Caco-2 (cell line): Measurements from ENCODE around the gene CD36. TPM values are rescaled to one million over a fixed set of nuclear protein-coding genes. Genes with fewer than 3 reads are reported as not detected.

Source experiments
- BruUV-seq: library from RNA; stranded (reverse); fragments of 400-500 nt; replicated peaks from 2 replicates; lab custom pipeline; 2021; lab: Mats Ljungman, UMichigan
- CTCF ChIA-PET: fragments of 300-600 bp; sonication (Branson Sonifier 250); formaldehyde crosslinking; loops from one replicate; lab custom pipeline; 2022; ENCODE audit warnings: antibody characterized with exemption; lab: Charles Lee
- POLR2A ChIA-PET: fragments of 300-600 bp; sonication (Branson Sonifier 250); formaldehyde crosslinking; loops from one replicate; lab custom pipeline; 2022; ENCODE audit warnings: antibody characterized with exemption; lab: Charles Lee
- DNase-seq, 2 experiments: peaks; one replicate each; pipeline versions ENCODE4 v3.0.0 to v3.0.0-alpha.2; 2020 to 2022
- H3K27me3 ChIP-seq: replicated peaks from 2 replicates; pipeline ENCODE4 v1.6.0; 2011; ENCODE audit warnings: low read length; ENCODE audit not compliant: control insufficient read depth, insufficient read depth
- H3K36me3 ChIP-seq: 2 replicates; pipeline ENCODE4 v1.5.1; 2011; ENCODE audit warnings: low read length; ENCODE audit not compliant: control insufficient read depth, insufficient read depth
- H3K4me1 ChIP-seq: fragments of 250-450 bp; sonication (Bioruptor Pico); 2 replicates; pipeline ENCODE4 v1.5.1; 2020; ENCODE audit warnings: mild to moderate bottlenecking
- H3K4me3 ChIP-seq: 2 replicates; pipeline ENCODE4 v1.5.1; 2011; ENCODE audit warnings: low read depth, mild to moderate bottlenecking, control low read depth, low read length
- H3K9me3 ChIP-seq: fragments of 250-450 bp; sonication (Bioruptor Pico); 2 replicates; pipeline ENCODE4 v1.5.1; 2020; ENCODE audit warnings: mild to moderate bottlenecking, moderate library complexity
- H3K27ac Mint-ChIP-seq: one replicate; pipeline ENCODE4 v1.8.0; 2022; ENCODE audit warnings: mixed read lengths; ENCODE audit not compliant: unreplicated experiment
- H3K27me3 Mint-ChIP-seq: one replicate; pipeline ENCODE4 v1.8.0; 2022; ENCODE audit warnings: mixed read lengths; ENCODE audit not compliant: insufficient read depth, unreplicated experiment
- H3K36me3 Mint-ChIP-seq: one replicate; pipeline ENCODE4 v1.8.0; 2022; ENCODE audit warnings: mild to moderate bottlenecking, mixed read lengths; ENCODE audit not compliant: insufficient read depth, unreplicated experiment
- H3K4me1 Mint-ChIP-seq: one replicate; pipeline ENCODE4 v1.8.0; 2022; ENCODE audit warnings: low read depth, mixed read lengths; ENCODE audit not compliant: unreplicated experiment
- H3K4me3 Mint-ChIP-seq: one replicate; pipeline ENCODE4 v1.8.0; 2022; ENCODE audit warnings: mild to moderate bottlenecking, moderate library complexity, mixed read lengths; ENCODE audit not compliant: unreplicated experiment
- H3K9me3 Mint-ChIP-seq: one replicate; pipeline ENCODE4 v1.8.0; 2022; ENCODE audit warnings: mixed read lengths; ENCODE audit not compliant: unreplicated experiment
- CTCF ChIP-seq, 2 experiments: fragments of 200-600 bp in 1 of 2; IDR thresholded peaks; 1 replicate in 1 of 2; 2 replicates in 1 of 2; pipeline versions ENCODE4 v1.5.1 to v1.8.0; 2011 to 2022; ENCODE audit warnings: antibody characterized with exemption in 1 of 2, control low read depth in 1 of 2, inconsistent platforms in 1 of 2, low read depth in 1 of 2, low read length in 1 of 2, mild to moderate bottlenecking in 1 of 2, moderate library complexity in 1 of 2; ENCODE audit not compliant: insufficient read depth in 1 of 2, severe bottlenecking in 1 of 2, unreplicated experiment in 1 of 2
- intact Hi-C: fragments of 100-400 bp; cut with micrococcal nuclease; formaldehyde crosslinking; loops from one replicate; pipeline ENCODE4 v1.10.0; 2022; ENCODE audit not compliant: unreplicated experiment
- total RNA-seq: library from RNA; stranded (reverse); gene quantifications from 2 replicates; pipeline ENCODE4 v1.2.3, GENCODE V29; 2022

The CD36 gene
- total RNA-seq, 1 experiment from 2014 or later = not detected

- no peaks in the 10 kb centered on the region for H3K9me3 Mint-ChIP-seq
- H3K4me3 Mint-ChIP-seq = peak overlapping the region; percentile 18
- H3K4me3 ChIP-seq = no peak overlapping the region
- ChIA-PET CTCF (interaction anchor here (0.6 kb wide), 1 partner anchor 748 kb away, joined by 6 read pairs; no protein-coding TSS in a partner anchor), POLR2A (interaction anchor here (1.2 kb wide), 1 partner anchor 197 kb away, joined by 8 read pairs; the partner anchor contains the start of gene SEMA3C)
- H3K27me3 ChIP-seq = no peaks in the 10 kb centered on the region
- no peaks in the 10 kb centered on the region for H3K9me3 ChIP-seq
- no peaks in the 10 kb centered on the region for H3K27me3 Mint-ChIP-seq
- no peak for DNase-seq
- no TSS peak for BruUV-seq
- TF ChIP-seq CTCF (IDR thresholded peaks at IDR 0.05; ENCODE audit: insufficient read depth in 1 of 2, low read depth in 1 of 2, low read length in 1 of 2, severe bottlenecking in 1 of 2, unreplicated experiment in 1 of 2) = no peak
- H3K36me3 ChIP-seq = no peaks in the 10 kb centered on the region
- peaks cover 57% of the 10 kb centered on the region for H3K4me1 ChIP-seq
- peaks cover 49% of the 10 kb centered on the region for H3K4me1 Mint-ChIP-seq
- intact Hi-C loops = loop anchor here (1.0 to 10.0 kb wide), 3 partner anchors 103 to 435 kb away; no protein-coding TSS in a partner anchor
- peaks cover 10% of the 10 kb centered on the region for H3K36me3 Mint-ChIP-seq
- peak overlapping the region; percentile 70 for H3K27ac Mint-ChIP-seq
Measured at GRCh38 chr7:80721883-80722615, 83.6 kb downstream of the CD36 start.

- H3K4me3 ChIP-seq = no peak overlapping the region
- no peak for TF ChIP-seq CTCF (IDR thresholded peaks at IDR 0.05; ENCODE audit: insufficient read depth in 1 of 2, low read depth in 1 of 2, low read length in 1 of 2, severe bottlenecking in 1 of 2, unreplicated experiment in 1 of 2)
- no TSS peak for BruUV-seq
- peaks cover 57% of the 10 kb centered on the region for H3K4me1 ChIP-seq
- H3K4me3 Mint-ChIP-seq = peak overlapping the region; percentile 18
- no peaks in the 10 kb centered on the region for H3K27me3 ChIP-seq
- H3K27me3 Mint-ChIP-seq = no peaks in the 10 kb centered on the region
- peak; percentile 63 to 84 for DNase-seq
- H3K36me3 ChIP-seq = no peaks in the 10 kb centered on the region
- H3K9me3 Mint-ChIP-seq = no peaks in the 10 kb centered on the region
- H3K27ac Mint-ChIP-seq = peak overlapping the region; percentile 70
- no peaks in the 10 kb centered on the region for H3K9me3 ChIP-seq
- peaks cover 10% of the 10 kb centered on the region for H3K36me3 Mint-ChIP-seq
- ChIA-PET CTCF (interaction anchor here (0.6 kb wide), 1 partner anchor 748 kb away, joined by 6 read pairs; no protein-coding TSS in a partner anchor), POLR2A (interaction anchor here (1.2 kb wide), 1 partner anchor 196 kb away, joined by 8 read pairs; the partner anchor contains the start of gene SEMA3C)
- H3K4me1 Mint-ChIP-seq = peaks cover 49% of the 10 kb centered on the region
- intact Hi-C loops = loop anchor here (1.0 to 10.0 kb wide), 3 partner anchors 102 to 435 kb away; no protein-coding TSS in a partner anchor
Measured at GRCh38 chr7:80722616-80723195, 84.3 kb downstream of the CD36 start.

- TF ChIP-seq CTCF (IDR thresholded peaks at IDR 0.05; ENCODE audit: insufficient read depth in 1 of 2, low read depth in 1 of 2, low read length in 1 of 2, severe bottlenecking in 1 of 2, unreplicated experiment in 1 of 2) = no peak
- ChIA-PET CTCF (interaction anchor here (0.7 to 1.2 kb wide), 2 partner anchors 194 to 196 kb away, joined by 3 to 5 read pairs; partner anchors contain the start of gene SEMA3C), POLR2A (no interaction called here)
- DNase-seq = peak in 1 of 2 experiments; percentile 58
- H3K9me3 ChIP-seq = no peaks in the 10 kb centered on the region
- peaks cover 10% of the 10 kb centered on the region for H3K36me3 Mint-ChIP-seq
- H3K36me3 ChIP-seq = no peaks in the 10 kb centered on the region
- no peaks in the 10 kb centered on the region for H3K9me3 Mint-ChIP-seq
- H3K4me3 ChIP-seq = no peak overlapping the region
- H3K4me1 ChIP-seq = peaks cover 57% of the 10 kb centered on the region
- H3K4me3 Mint-ChIP-seq = peak overlapping the region; percentile 44
- BruUV-seq = no TSS peak
- intact Hi-C loops = loop anchor here (1.0 to 10.0 kb wide), 3 partner anchors 46 to 433 kb away; no protein-coding TSS in a partner anchor
- H3K4me1 Mint-ChIP-seq = peaks cover 49% of the 10 kb centered on the region
- no peaks in the 10 kb centered on the region for H3K27me3 ChIP-seq
- H3K27ac Mint-ChIP-seq = peak overlapping the region; percentile 70
- no peaks in the 10 kb centered on the region for H3K27me3 Mint-ChIP-seq
Measured at GRCh38 chr7:80724249-80724871, 85.9 kb downstream of the CD36 start.
